GM19455 (cell line): ENCODE results near the gene DIS3.
A peak's percentile ranks its signal among the peaks of the same experiment; 100 is the strongest.
"Not testable (repeated sequence)": the region's sequence is repeated elsewhere in the genome, so short reads cannot be mapped to it uniquely, and the experiment has no call there.

Experiments
- ATAC-seq: cut with Tn5 transposase; IDR thresholded peaks from one replicate; pipeline ENCODE4 v1.9.1; 2021; ENCODE audit not compliant: unreplicated experiment

DIS3 gene

GRCh38 chr13:72745260-72745659, 36.4 kb downstream of the DIS3 start:
- ATAC-seq, result no peak

- no peak for ATAC-seq
These were observed 41.7 kb downstream of the DIS3 start for GRCh38 chr13:72740015-72740414.

GRCh38 chr13:72737033-72737432, 44.7 kb downstream of the DIS3 start:
- ATAC-seq, result no peak

- ATAC-seq, result no peak
These were observed 53.5 kb downstream of the DIS3 start for GRCh38 chr13:72728290-72728605.

- peak; percentile 96 for ATAC-seq
These were observed 54.0 kb downstream of the DIS3 start, which contains the start of the genes BORA and MZT1 for GRCh38 chr13:72727417-72728289. BORA (plus strand) TSS chr13:72727923; CDS start chr13:72728941, 1,018 bp downstream. MZT1 (minus strand) TSS chr13:72727629; CDS start chr13:72727602, 27 bp downstream.

- peak; percentile 35 for ATAC-seq
These were observed 54.8 kb downstream of the DIS3 start for GRCh38 chr13:72726726-72727416.

- not testable (repeated sequence) for ATAC-seq
These were observed 55.5 kb downstream of the DIS3 start for GRCh38 chr13:72726185-72726584.

GRCh38 chr13:72716776-72717175, 64.9 kb downstream of the DIS3 start:
- ATAC-seq, result no peak
